Adrenal gland (tissue), 5 donors: ENCODE results near the gene SMIM1.

Source experiments
- CTCF ChIP-seq, 6 experiments: fragments of 450-650 bp in 4 of 6; fragments of 200-600 bp in 2 of 6; sonication (generic) in 1 of 6; IDR thresholded peaks; 1 replicate in 5 of 6; 2 replicates in 1 of 6; pipeline versions ENCODE4 v1.5.1 to v1.8.0; 2016 to 2021; ENCODE audit warnings: antibody characterized with exemption in 6 of 6, mild to moderate bottlenecking in 2 of 6, moderate library complexity in 1 of 6
- POLR2A ChIP-seq, 2 donors: fragments of 450-650 bp; IDR thresholded peaks; one replicate each; pipeline ENCODE4 v1.6.1; 2017; ENCODE audit warnings: antibody characterized with exemption in 2 of 2, mild to moderate bottlenecking in 2 of 2, moderate library complexity in 1 of 2
- donor health status: DM: no; HTN: no; CAD: no.

GRCh38 chr1:3817821-3818597 is 45.5 kb downstream of the SMIM1 start:
- TF ChIP-seq POLR2A (IDR thresholded peaks at IDR 0.05) (no peak), CTCF (IDR thresholded peaks at IDR 0.05) (no peak)
